Head of caudate nucleus (tissue), 42 donors: ENCODE measurements around the gene CHRD.

ENCODE experiments used
- DNase-seq, 42 donors: peaks; one replicate each; pipeline versions ENCODE4 v3.0.0 to v3.0.0-alpha.2; 2020 to 2021; ENCODE audit warnings: mixed read lengths in 7 of 42
- intact Hi-C: fragments of 100-400 bp; cut with DNase I; formaldehyde crosslinking; loops from one replicate; pipeline ENCODE4 v1.15.0; 2022

CHRD gene

DNA sequence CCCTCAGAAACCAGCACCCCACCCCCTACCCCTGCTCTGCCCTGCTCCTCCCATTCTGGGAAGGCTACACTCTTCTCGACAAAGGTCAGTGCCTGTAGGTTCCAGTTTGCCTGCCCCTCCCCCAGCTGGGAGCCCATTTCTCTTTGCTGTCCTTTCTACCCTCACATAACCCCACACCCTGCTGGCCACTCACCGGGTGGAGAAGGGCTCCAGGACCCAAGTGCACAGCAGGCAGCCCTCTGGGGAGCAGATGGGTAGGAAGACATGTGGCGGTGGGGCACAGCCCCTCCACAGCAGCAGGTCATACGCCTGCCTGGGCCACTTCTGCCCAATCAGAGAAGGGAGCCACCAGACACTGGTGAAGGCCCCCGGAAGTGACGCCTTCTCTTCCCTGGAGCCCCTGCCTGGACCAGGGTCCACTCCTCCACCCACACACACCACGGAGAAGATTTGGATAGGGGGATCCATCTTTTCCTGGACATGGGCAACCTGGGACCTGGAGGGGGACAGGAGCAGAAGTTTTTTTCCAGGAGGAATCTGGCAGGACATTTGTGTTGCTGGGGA is 1.9 kb upstream of the CHRD start, which contains the start of gene THPO:
Gene THPO (minus strand): TSS at position 326 of the 564 bp plus-strand sequence. CDS start 1,948 bp downstream, outside the sequence.
- intact Hi-C loops: loop anchor here (10.0 kb wide), 1 partner anchor 137 kb away; no protein-coding TSS in a partner anchor
- peak in 4 of 42 donors; percentile 30 to 62 (median 50) for DNase-seq

DNA sequence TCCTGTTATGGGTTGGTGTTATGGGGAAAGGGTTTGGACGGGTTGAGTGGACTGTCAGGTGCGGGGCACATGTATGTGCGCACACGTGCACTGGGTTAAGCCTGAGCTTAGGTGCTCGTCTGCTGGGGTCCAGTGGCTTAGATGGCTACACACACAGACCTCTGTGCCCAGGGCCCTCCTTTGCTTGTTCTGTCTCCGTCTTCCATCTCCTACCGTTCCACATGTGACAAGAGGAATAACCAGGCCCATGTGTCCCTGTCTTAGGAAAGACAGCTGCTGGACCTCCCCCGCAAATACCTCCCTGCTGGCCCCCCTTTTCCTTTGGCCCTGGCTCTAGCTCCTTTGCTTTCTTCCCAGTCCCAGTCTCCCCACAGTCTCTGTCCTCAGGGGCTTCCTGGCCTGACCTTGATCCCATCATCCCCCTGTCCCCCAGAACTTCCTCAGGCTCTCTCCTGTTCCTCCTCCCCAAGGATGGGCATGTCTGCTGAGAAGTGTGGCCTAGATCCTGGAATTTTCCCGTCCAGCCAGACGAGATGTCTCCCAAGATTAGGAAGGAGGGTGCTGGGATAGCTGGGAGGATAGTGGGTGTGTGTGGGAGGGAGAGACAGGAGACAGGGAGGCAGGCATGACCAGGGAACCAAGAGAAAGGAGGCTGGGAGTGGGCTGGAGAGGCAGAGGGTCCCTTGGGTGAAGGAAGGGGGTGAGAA is 1.1 kb upstream of the CHRD start:
- intact Hi-C loops: loop anchor here (10.0 kb wide), 1 partner anchor 136 kb away; no protein-coding TSS in a partner anchor
- DNase-seq: no peak

DNA sequence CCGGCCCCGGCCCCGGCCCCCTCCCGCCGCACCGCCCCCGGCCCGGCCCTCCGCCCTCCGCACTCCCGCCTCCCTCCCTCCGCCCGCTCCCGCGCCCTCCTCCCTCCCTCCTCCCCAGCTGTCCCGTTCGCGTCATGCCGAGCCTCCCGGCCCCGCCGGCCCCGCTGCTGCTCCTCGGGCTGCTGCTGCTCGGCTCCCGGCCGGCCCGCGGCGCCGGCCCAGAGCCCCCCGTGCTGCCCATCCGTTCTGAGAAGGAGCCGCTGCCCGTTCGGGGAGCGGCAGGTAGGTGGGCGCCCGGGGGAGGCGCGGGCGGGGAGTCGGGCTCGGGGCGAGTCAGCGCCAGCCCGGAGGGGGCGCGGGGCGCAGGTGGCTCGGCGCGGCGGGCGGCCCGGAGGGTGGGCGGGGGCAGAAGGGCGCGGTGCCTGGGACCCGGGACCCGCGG is 352 bp downstream of the CHRD start:
- intact Hi-C loops: no loop called here
- peak in 37 of 42 donors; percentile 41 to 83 (median 67) for DNase-seq

DNA sequence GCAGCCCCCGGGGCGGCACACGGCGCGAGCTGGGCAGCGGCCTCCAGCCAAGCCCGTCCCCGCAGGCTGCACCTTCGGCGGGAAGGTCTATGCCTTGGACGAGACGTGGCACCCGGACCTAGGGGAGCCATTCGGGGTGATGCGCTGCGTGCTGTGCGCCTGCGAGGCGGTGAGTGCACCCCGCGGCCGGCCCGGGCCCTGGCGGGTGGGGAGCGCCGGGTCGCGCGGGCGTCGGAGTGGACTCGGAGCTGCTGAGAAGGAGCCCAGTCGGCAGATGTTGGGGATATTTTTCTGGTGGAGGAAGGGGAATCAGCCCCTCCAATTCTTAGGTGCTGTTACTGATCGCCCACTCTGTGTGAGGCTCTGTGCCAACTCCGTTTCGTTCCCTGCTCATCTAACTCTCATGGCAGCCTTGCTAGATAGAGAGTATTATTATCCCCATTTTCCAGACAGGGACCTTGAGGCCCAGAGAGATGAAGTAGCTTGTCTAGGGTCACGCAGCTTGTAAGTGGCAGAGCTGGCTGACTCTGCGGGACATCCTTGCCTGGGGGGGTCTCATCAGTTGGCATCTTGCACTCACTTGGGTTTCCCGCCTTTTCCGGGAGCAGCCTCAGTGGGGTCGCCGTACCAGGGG is 890 bp downstream of the CHRD start:
- DNase-seq: peak in 2 of 42 donors; percentile 26 to 45
- intact Hi-C loops: no loop called here

DNA sequence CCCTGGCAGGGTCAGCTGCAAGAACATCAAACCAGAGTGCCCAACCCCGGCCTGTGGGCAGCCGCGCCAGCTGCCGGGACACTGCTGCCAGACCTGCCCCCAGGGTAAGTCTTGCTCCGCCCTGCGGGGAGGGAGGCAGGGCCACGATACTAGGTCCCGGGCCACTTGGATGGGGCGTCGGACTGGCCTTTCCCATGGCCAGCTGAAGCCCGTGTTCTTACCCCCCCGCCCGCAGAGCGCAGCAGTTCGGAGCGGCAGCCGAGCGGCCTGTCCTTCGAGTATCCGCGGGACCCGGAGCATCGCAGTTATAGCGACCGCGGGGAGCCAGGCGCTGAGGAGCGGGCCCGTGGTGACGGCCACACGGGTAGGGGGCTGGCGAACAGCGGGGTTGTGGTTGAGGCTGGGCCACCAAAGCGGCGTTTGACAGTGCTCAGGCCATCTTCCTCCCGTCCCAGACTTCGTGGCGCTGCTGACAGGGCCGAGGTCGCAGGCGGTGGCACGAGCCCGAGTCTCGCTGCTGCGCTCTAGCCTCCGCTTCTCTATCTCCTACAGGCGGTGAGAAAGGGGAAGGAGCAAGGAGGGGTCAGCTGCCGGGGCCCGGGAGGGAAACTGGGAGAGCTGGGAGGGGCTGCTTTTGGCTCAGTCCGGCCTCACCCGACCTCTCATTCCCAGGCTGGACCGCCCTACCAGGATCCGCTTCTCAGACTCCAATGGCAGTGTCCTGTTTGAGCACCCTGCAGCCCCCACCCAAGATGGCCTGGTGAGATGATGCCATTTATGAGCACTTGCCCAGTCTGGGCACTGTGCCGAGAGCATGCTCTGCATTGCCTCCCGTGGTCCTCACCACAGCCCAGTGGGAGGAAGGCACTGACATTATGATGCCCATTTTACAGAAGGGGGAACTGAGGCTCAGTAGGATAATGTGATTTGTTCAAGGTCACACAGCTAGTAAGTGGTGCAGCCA is 1.7 kb downstream of the CHRD start:
- peak in 1 of 42 donors; percentile 14 for DNase-seq
- intact Hi-C loops: no loop called here

DNA sequence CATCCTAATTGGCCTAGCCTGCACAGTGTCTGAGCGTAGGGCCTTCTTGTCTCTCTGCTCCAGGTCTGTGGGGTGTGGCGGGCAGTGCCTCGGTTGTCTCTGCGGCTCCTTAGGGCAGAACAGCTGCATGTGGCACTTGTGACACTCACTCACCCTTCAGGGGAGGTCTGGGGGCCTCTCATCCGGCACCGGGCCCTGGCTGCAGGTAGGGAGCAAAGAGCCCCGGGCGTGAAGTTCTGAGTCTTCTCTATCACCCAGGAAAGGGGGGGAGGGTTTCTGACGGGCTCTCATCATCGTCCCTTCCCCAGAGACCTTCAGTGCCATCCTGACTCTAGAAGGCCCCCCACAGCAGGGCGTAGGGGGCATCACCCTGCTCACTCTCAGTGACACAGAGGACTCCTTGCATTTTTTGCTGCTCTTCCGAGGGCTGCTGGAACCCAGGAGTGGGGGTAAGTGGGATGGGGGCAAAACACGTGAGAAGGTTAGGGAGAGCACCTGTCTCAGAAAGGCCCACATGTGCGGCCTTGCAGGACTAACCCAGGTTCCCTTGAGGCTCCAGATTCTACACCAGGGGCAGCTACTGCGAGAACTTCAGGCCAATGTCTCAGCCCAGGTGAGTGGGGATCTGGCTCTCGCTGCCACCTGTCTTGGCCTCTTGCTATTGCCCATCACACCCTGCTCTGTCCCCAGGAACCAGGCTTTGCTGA is 2.6 kb downstream of the CHRD start:
- peak in 2 of 42 donors; percentile 15 to 19 for DNase-seq
- intact Hi-C loops: no loop called here

DNA sequence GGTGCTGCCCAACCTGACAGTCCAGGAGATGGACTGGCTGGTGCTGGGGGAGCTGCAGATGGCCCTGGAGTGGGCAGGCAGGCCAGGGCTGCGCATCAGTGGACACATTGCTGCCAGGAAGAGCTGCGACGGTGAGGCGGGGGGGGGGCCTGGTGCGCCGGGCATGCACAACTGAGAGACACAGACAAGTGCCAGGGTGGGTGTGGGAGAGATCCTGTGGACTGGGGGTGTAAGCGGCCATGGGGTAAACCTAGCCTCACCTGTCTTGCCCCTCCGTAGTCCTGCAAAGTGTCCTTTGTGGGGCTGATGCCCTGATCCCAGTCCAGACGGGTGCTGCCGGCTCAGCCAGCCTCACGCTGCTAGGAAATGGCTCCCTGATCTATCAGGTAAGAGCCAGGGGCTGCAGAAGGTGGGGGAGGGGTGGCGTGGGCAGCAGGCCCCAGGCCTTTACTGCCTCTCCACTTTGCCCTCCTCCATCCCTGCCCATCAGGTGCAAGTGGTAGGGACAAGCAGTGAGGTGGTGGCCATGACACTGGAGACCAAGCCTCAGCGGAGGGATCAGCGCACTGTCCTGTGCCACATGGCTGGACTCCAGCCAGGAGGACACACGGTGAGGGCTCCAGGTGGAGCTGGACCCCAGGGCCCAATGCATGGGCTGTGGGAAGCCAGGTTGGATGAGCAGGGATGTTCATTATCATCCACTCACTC is 3.3 kb downstream of the CHRD start:
- peak in 1 of 42 donors; percentile 16 for DNase-seq
- intact Hi-C loops: no loop called here

DNA sequence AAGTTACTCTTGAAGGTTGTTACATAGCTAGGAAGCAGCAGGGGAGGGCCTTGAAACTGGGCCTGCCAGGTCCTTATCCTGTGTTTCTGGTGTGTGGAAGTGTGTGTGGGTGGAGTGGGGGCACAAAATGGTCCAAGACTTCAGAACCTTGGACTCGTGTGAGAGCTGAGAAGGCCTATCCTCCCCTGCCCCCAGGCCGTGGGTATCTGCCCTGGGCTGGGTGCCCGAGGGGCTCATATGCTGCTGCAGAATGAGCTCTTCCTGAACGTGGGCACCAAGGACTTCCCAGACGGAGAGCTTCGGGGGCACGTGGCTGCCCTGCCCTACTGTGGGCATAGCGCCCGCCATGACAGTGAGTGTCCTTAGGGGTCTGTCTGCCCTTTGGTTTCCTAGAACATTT is 4.5 kb downstream of the CHRD start:
- intact Hi-C loops: no loop called here
- DNase-seq: peak in 1 of 42 donors; percentile 16

DNA sequence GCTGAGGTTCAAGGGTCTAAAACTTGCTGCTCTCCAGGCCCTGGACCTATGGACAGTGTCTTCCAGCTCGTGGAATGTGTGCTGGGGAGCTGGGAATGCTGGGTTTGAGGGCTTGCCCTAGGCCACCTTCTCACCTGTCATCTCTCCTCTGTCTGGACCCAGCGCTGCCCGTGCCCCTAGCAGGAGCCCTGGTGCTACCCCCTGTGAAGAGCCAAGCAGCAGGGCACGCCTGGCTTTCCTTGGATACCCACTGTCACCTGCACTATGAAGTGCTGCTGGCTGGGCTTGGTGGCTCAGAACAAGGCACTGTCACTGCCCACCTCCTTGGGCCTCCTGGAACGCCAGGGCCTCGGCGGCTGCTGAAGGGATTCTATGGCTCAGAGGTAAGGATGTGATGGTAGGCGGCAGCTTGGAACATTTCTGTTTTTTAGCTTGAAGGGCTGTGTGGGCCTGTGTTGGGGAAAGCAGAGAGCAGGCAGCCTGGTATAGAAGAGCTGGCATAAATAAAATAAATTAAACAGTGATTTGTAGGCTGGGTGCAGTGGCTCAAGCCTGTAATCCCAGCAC is 5.1 kb downstream of the CHRD start:
- intact Hi-C loops: no loop called here
- DNase-seq: peak in 13 of 42 donors; percentile 5 to 75 (median 40)

DNA sequence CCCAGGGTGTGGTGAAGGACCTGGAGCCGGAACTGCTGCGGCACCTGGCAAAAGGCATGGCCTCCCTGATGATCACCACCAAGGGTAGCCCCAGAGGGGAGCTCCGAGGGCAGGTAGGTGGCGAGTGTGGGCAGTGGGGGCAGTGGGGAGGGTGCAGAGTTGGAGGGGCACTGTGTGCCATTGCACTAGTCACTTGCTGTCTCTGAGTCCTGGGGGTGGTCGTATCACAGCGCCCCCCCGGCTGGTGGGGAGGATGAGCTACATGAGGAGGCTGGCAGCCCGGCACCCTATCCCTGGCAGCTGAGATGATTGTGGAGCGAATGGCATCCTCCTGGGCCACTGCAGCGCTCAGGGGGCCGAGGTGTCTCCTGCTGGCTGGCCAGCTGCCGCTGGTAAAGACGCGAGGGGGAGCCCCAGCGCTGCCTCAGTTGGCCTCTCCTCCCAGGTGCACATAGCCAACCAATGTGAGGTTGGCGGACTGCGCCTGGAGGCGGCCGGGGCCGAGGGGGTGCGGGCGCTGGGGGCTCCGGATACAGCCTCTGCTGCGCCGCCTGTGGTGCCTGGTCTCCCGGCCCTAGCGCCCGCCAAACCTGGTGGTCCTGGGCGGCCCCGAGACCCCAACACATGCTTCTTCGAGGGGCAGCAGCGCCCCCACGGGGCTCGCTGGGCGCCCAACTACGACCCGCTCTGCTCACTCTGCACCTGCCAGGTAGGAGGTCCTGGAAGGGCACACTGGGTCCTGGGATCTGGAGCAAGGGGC is 6.4 kb downstream of the CHRD start:
- DNase-seq: peak in 2 of 42 donors; percentile 23 to 26
- intact Hi-C loops: no loop called here

DNA sequence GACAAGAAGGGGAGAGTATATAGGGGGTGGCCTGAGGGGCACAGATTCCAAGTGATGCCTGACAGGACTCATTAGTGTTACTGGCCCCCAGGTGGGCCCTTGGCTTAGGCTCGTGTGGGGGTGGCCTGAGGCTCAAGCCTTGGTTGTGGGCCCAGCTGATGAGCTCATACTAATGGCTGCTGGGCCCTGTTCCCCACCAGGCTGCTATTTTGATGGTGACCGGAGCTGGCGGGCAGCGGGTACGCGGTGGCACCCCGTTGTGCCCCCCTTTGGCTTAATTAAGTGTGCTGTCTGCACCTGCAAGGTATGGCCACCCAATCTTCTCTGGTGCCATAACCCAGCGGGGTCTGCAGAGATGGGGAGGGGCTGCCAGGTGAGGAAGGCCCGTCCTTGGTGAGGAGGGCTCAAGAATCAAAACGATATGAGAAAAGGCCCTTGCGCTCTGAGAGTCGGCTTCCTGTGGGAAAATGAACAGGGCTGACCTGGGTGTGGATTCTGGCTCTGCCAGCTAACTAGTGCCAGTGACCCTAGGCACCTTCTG is 7.4 kb downstream of the CHRD start:
- peak in 1 of 42 donors; percentile 7 for DNase-seq
- intact Hi-C loops: no loop called here

DNA sequence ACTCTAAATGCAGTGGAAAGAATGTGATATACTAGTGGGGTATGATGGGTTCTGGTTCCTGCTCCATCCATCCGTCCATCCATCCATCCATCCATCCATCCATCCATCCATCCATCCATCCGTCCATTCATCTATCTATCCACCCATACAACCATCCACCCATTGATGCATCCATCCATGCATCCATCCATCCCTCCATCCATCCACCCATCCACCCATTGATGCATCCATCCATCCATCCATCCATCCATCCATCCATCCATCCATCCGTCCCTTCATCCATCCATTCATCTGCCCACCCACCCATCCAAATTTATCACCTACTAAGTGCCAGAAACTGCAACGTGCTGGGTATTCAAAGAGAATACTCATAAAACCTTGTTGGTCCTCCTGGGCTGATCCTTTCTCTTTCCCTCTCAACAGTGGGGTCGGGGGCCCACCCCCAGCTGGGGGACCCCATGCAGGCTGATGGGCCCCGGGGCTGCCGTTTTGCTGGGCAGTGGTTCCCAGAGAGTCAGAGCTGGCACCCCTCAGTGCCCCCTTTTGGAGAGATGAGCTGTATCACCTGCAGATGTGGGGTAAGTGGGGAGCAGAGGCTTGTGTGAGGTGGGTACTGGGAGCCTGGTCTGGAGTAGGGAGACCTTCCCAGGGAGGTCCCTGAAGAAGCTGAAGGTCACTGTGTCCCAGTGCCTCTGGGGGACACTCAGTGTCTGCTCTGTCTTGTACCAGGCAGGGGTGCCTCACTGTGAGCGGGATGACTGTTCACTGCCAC is 8.5 kb downstream of the CHRD start:
- intact Hi-C loops: no loop called here
- no peak for DNase-seq

DNA sequence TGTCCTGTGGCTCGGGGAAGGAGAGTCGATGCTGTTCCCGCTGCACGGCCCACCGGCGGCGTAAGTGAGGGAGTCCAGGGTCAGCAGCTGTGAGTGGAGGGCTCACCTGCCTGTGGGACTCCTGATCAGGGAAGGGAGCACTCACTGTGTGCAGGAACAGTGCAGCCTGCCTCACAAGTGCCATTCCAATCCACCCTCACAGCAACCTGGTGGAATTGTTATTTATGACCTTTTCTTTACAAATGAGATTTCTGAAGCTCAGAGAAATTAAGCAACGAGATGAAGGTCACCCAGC is 9.0 kb downstream of the CHRD start:
- intact Hi-C loops: no loop called here
- DNase-seq: no peak

DNA sequence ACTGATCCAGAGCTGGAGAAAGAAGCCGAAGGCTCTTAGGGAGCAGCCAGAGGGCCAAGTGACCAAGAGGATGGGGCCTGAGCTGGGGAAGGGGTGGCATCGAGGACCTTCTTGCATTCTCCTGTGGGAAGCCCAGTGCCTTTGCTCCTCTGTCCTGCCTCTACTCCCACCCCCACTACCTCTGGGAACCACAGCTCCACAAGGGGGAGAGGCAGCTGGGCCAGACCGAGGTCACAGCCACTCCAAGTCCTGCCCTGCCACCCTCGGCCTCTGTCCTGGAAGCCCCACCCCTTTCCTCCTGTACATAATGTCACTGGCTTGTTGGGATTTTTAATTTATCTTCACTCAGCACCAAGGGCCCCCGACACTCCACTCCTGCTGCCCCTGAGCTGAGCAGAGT is 9.5 kb downstream of the CHRD start:
- no peak for DNase-seq
- intact Hi-C loops: no loop called here

DNA sequence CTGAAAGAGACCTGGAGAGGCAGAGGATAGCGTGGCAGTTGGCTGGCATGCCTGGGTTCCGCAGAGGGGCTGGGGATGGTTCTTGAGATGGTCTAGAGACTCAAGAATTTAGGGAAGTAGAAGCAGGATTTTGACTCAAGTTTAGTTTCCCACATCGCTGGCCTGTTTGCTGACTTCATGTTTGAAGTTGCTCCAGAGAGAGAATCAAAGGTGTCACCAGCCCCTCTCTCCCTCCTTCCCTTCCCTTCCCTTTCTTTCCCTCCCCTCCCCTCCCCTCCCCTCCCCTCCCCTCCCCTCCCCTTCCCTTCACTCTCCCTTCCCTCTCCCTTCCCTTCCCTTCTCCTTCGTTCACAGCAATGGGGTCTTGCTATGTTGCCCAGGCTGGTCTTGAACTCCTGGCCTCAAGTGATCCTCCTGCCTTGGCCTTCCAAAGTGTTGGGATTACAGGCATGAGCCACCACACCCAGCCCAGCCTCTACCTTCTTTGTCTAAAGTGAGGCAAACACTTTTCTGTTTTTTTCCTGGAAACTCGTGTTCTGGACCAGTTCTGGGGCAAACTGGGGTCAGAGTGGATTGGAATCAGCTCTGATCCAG is 10.2 kb downstream of the CHRD start:
- DNase-seq: no peak
- intact Hi-C loops: no loop called here

DNA sequence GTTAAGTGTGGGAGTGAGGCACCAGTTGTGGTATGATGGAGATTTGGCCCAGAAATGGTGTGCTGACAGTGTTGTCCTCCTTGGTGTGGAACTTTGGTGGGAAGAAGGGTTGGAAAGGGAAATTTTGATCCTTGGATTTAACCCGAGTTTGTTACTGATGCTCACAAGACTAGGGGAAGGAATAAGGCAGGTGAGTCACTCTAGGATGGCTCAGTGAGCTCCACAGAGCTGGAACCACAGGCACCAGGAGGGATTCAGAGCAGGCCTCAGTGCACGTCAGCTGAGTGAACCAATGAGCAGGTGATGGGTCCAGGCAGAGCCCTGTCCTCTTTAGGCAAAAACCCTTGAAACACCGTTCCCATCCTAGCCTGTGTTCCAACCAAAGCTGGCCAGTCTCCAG is 11.4 kb downstream of the CHRD start:
- no peak for DNase-seq
- intact Hi-C loops: no loop called here
